ENCODE measurements around the gene CDC5L. TPM values are rescaled to one million over a fixed set of nuclear protein-coding genes. Genes with fewer than 3 reads are reported as not detected.

The CDC5L gene
- total RNA-seq, 1 donor from 2014 or later: 19.0 TPM

DNA sequence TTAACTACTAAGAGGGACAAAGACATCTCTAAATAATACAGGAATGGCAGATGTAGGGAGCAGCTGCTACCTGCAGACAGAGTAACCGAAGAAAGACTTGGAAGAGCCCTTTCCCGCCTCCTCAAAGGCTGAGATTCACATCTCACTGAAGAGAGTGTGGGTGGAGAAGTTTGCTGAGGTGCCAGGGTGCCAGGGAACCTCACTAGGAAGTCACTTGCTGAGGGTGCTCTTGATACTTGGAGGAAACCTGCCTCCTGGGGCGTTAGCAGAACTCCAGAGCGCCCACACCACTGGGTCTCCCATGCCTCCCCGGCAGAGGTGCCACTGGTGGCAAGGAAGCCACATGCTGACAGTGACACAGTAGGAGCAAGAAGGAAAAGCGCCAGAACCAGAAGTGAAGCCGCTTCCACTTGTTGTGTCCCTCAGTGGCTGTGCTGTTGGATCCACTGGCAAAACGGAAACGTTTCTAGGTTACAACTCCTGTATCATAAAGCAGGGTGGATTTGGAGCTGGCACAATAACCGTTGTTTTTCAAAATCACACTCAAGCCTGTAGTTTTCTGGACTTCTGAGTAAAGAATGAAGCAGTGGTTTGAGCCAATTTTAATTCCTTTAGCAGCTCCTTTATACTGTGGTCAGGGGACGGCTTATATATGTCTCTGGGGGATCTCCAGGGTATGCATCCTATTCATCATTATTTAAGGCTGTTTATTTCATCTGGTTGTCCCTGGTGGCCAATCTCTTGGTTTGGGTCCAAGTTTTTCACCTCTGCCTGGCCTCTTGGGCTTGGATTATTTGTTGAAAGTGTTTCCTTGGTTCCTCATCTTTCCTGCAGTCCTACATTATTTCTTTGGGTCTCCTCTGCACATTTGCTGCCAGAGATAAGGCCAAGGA, 64.5 kb downstream of the CDC5L start:
- Mint-ChIP-seq H3K4me1 (ENCODE audit: low read depth) (peaks cover 15% of the 10 kb centered on the region), H3K27me3 (ENCODE audit: low read depth) (no peaks in the 10 kb centered on the region), H3K9me3 (ENCODE audit: low read depth) (no peaks in the 10 kb centered on the region), H3K27ac (ENCODE audit: unreplicated experiment) (no peak overlapping the region), H3K36me3 (ENCODE audit: low read depth) (peaks cover 13% of the 10 kb centered on the region), H3K4me3 (ENCODE audit: unreplicated experiment) (no peak overlapping the region)
- DNase-seq (ENCODE audit: low spot score): no peak
- TF ChIP-seq, protein P1, sequence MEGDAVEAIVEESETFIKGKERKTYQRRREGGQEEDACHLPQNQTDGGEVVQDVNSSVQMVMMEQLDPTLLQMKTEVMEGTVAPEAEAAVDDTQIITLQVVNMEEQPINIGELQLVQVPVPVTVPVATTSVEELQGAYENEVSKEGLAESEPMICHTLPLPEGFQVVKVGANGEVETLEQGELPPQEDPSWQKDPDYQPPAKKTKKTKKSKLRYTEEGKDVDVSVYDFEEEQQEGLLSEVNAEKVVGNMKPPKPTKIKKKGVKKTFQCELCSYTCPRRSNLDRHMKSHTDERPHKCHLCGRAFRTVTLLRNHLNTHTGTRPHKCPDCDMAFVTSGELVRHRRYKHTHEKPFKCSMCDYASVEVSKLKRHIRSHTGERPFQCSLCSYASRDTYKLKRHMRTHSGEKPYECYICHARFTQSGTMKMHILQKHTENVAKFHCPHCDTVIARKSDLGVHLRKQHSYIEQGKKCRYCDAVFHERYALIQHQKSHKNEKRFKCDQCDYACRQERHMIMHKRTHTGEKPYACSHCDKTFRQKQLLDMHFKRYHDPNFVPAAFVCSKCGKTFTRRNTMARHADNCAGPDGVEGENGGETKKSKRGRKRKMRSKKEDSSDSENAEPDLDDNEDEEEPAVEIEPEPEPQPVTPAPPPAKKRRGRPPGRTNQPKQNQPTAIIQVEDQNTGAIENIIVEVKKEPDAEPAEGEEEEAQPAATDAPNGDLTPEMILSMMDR (IDR thresholded peaks at IDR 0.05): no peak

DNA sequence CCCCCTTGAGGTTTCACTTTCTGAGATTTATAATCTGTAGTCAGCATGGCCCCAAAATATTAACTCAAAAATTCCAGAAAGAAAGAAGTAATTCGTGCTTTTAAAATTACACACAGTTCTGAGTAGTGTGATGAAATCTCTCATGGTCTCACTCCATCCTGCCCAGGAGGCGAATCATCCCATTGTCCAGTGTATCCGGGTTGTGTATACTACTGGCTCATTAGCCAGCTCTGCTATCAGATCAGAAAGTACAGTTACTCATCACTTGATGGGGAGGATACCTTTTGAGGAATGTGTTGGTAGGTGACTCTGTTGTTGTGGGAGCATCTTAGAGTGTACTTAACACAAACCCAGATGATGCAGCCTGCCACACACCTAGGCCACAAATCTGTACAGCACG, 65.2 kb downstream of the CDC5L start:
- peaks cover 10% of the 10 kb centered on the region for H3K36me3 Mint-ChIP-seq (ENCODE audit: low read depth)
- no peak overlapping the region for H3K4me3 Mint-ChIP-seq (ENCODE audit: unreplicated experiment)
- H3K9me3 Mint-ChIP-seq (ENCODE audit: low read depth): no peaks in the 10 kb centered on the region
- peaks cover 18% of the 10 kb centered on the region for H3K4me1 Mint-ChIP-seq (ENCODE audit: low read depth)
- TF ChIP-seq, protein P1 (IDR thresholded peaks at IDR 0.05): no peak
- peak overlapping the region; percentile 32 for H3K27ac Mint-ChIP-seq (ENCODE audit: unreplicated experiment)
- no peaks in the 10 kb centered on the region for H3K27me3 Mint-ChIP-seq (ENCODE audit: low read depth)
- DNase-seq (ENCODE audit: low spot score): no peak

GRCh38 chr6:44453146-44453545, 65.6 kb downstream of the CDC5L start:
- Mint-ChIP-seq H3K9me3 (ENCODE audit: low read depth) (no peaks in the 10 kb centered on the region), H3K27me3 (ENCODE audit: low read depth) (no peaks in the 10 kb centered on the region), H3K27ac (ENCODE audit: unreplicated experiment) (no peak overlapping the region), H3K4me1 (ENCODE audit: low read depth) (peaks cover 18% of the 10 kb centered on the region), H3K36me3 (ENCODE audit: low read depth) (peaks cover 7% of the 10 kb centered on the region), H3K4me3 (ENCODE audit: unreplicated experiment) (no peak overlapping the region)
- DNase-seq (ENCODE audit: low spot score): no peak
- TF ChIP-seq, protein P1 (IDR thresholded peaks at IDR 0.05): no peak

- Mint-ChIP-seq H3K4me3 (ENCODE audit: unreplicated experiment) (no peak overlapping the region), H3K36me3 (ENCODE audit: low read depth) (peaks cover 5% of the 10 kb centered on the region), H3K27ac (ENCODE audit: unreplicated experiment) (no peak overlapping the region), H3K9me3 (ENCODE audit: low read depth) (no peaks in the 10 kb centered on the region), H3K4me1 (ENCODE audit: low read depth) (peaks cover 18% of the 10 kb centered on the region), H3K27me3 (ENCODE audit: low read depth) (no peaks in the 10 kb centered on the region)
- TF ChIP-seq, protein P1 (IDR thresholded peaks at IDR 0.05): no peak
- DNase-seq (ENCODE audit: low spot score): no peak
Observed at GRCh38 chr6:44454198-44454597, 66.7 kb downstream of the CDC5L start.

- Mint-ChIP-seq H3K27ac (ENCODE audit: unreplicated experiment) (peak overlapping the region; percentile 66), H3K4me3 (ENCODE audit: unreplicated experiment) (peak overlapping the region; percentile 11), H3K9me3 (ENCODE audit: low read depth) (no peaks in the 10 kb centered on the region), H3K27me3 (ENCODE audit: low read depth) (no peaks in the 10 kb centered on the region), H3K36me3 (ENCODE audit: low read depth) (peaks cover 5% of the 10 kb centered on the region), H3K4me1 (ENCODE audit: low read depth) (peaks cover 18% of the 10 kb centered on the region)
- TF ChIP-seq, protein P1 (IDR thresholded peaks at IDR 0.05): peak; percentile 95
- no peak for DNase-seq (ENCODE audit: low spot score)
Observed at GRCh38 chr6:44456070-44456965, 68.8 kb downstream of the CDC5L start.
